ENCODE results near the gene ST7L. TPM values are rescaled to one million over a fixed set of nuclear protein-coding genes. Genes with fewer than 3 reads are reported as not detected.

The ST7L gene, protein sequence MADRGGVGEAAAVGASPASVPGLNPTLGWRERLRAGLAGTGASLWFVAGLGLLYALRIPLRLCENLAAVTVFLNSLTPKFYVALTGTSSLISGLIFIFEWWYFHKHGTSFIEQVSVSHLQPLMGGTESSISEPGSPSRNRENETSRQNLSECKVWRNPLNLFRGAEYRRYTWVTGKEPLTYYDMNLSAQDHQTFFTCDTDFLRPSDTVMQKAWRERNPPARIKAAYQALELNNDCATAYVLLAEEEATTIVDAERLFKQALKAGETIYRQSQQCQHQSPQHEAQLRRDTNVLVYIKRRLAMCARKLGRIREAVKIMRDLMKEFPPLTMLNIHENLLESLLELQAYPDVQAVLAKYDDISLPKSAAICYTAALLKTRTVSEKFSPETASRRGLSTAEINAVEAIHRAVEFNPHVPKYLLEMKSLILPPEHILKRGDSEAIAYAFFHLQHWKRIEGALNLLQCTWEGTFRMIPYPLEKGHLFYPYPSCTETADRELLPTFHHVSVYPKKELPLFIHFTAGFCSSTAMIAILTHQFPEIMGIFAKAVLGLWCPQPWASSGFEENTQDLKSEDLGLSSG
- 14.2 and 15.4 TPM in 2 replicates for total RNA-seq

DNA sequence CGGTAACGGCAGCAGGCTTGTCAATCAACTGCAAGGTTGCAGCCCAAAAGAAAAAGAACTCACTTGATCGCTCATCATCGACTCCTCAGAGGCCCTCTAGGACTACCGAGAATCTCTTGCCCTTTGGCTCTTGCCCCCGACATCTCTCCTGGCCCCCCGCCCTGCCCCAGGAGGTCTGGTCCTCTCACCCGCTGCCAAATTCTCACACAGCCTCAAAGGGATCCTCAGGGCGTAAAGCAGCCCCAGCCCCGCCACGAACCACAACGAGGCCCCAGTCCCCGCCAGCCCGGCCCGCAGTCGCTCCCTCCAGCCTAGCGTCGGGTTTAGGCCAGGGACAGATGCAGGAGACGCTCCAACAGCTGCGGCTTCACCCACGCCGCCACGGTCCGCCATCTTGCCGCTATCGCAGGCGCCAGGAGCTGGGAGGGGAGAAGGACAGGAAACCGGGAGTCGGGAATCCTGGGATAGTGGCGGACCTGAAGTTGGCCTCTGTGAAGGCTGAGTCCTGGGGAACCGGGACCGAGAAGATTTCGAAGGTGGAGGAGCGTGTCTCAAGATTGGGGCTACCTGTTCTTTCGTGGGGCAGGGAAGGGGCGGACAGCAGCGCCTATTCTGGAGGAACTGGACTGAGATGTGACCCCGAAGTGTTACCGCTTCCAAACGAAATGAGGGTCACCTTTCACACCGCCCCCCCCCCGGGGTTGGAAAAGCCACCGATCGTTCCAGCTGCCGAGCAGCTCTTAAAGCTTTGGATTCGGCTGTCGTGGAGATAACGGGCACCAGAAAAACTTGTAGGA is at the start of gene ST7L:
Gene ST7L (minus strand): TSS at position 421 of the 797 bp plus-strand sequence. CDS start 28 bp downstream, at position 393.

DNA sequence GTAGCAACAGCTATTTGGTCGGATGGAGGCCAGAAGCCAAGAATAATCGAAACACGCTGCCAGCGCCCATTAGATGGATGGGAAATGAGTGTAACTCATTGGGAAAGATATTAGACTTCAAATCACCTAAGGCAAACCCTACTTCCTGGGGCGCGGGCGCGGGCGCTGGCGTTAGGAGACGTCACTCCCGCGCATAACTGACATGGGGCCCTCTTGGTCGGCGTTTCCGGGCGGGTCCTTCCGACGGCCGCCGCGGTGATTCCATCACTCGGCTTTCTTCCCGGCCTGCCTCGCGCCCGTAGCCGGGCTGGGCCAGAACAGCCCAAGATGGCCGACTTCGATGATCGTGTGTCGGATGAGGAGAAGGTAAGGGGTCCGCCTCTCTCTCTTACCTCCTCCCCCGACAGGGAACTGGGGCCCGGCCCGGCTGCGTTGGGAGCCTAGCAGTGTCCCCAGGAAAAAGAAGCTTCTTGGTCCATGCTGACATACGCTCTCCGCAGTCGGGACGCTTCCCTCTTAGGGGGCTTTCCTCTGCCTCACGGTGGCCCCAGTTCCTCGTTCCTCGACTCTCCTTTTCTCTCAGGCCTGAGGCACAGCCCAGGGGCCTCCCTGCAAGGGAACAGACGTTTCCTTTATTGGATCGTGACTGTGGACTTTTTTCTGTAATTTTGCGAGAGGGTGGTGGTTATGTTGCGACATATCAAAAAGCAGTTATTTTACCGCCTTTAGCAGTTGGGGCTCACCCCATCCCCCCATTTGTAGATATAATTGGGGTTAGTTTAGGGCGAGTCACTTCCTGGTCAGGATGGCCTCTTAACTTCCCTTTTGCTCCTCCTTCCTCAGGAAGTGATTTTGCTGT is 806 bp upstream of the ST7L start, which contains the start of gene CAPZA1:
Gene CAPZA1 (plus strand): TSS at position 315 of the 859 bp plus-strand sequence. CDS start 13 bp downstream, at position 328.

DNA sequence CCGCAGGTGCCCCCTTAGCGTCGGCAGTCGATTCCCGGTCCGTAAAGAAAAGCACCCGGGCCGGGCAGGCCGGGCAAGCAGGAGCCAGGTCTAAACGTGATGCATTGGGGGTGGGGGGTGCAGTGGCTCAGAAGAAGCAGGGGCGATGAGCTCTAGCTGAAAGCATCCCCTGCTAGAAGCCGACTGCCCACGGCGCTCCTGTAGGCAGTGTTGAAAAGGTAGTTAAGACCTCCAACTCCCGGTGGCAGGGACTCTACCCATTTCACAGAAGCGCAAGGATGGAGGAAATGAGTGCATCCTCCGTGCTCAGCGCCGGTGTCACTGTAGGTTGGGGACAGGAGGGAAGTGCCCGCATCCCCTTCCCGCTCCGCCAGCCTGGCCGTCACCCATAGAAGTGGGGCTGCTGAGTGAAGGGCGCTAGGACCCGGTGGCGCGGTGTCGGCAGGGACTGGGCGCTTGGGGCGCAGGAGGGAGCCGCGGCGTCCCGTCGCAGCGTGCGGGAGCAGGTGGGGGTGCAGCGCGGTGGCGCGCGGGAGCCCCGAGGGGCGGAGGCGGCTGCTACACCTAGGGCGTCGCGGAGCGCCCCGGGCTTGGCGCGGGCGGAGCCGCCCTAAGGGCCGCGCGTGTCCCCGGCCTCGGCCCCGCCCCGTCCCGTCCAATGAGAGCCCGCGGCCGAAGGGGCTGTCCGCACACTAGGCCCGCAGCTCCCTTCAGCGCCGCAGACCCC is 110.5 kb downstream of the ST7L start, which contains the start of gene WNT2B:
Gene WNT2B (plus strand): TSS at position 688 of the 727 bp plus-strand sequence. CDS start 298 bp downstream, outside the sequence.

Other genes starting within 250 kb of the ST7L start
- gene CTTNBP2NL, start 222.9 kb downstream of the ST7L start, total RNA-seq, result 19.4 and 20.0 TPM in 2 replicates
- gene WNT2B, start 110.2 kb downstream of the ST7L start, total RNA-seq, result 1.8 and 8.6 TPM in 2 replicates
- 208 and 260 TPM in 2 replicates for gene CAPZA1, start 691 bp upstream of the ST7L start, total RNA-seq
- gene MOV10, start 55.5 kb upstream of the ST7L start, total RNA-seq, result 38.0 and 48.2 TPM in 2 replicates
- gene RHOC, start 88.0 kb upstream of the ST7L start, total RNA-seq, result 976 and 1,028 TPM in 2 replicates
- gene PPM1J, start 96.2 kb upstream of the ST7L start, total RNA-seq, result 0.63 and 0.85 TPM in 2 replicates